ENCODE measurements around the gene BABAM2. TPM values are rescaled to one million over a fixed set of nuclear protein-coding genes. Genes with fewer than 3 reads are reported as not detected.

Gene BABAM2
- total RNA-seq, 4 donors from 2014 or later, result 33.2 to 70.3 (median 38.6) TPM

GRCh38 chr2:28209261-28209691 is 318.7 kb downstream of the BABAM2 start:
- no peaks in the 10 kb centered on the region for H3K27me3 ChIP-seq
- H3K4me1 ChIP-seq, result no peaks in the 10 kb centered on the region
- TF ChIP-seq POLR2A (IDR thresholded peaks at IDR 0.05), result no peak
- TF ChIP-seq, protein P1, sequence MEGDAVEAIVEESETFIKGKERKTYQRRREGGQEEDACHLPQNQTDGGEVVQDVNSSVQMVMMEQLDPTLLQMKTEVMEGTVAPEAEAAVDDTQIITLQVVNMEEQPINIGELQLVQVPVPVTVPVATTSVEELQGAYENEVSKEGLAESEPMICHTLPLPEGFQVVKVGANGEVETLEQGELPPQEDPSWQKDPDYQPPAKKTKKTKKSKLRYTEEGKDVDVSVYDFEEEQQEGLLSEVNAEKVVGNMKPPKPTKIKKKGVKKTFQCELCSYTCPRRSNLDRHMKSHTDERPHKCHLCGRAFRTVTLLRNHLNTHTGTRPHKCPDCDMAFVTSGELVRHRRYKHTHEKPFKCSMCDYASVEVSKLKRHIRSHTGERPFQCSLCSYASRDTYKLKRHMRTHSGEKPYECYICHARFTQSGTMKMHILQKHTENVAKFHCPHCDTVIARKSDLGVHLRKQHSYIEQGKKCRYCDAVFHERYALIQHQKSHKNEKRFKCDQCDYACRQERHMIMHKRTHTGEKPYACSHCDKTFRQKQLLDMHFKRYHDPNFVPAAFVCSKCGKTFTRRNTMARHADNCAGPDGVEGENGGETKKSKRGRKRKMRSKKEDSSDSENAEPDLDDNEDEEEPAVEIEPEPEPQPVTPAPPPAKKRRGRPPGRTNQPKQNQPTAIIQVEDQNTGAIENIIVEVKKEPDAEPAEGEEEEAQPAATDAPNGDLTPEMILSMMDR (IDR thresholded peaks at IDR 0.05), result no peak
- DNase-seq, result no peak
- no peak overlapping the region for H3K27ac ChIP-seq
- no peaks in the 10 kb centered on the region for H3K9me3 ChIP-seq
- intact Hi-C loops (cut with DNase I), result no loop called here
- no peaks in the 10 kb centered on the region for H3K36me3 ChIP-seq
- WGBS, 2 donors, result 85 to 95% methylated on average over 3 of the region's 3 CpGs
- no peak overlapping the region for H3K4me3 ChIP-seq (replicated peaks in 1 of 3)

DNA sequence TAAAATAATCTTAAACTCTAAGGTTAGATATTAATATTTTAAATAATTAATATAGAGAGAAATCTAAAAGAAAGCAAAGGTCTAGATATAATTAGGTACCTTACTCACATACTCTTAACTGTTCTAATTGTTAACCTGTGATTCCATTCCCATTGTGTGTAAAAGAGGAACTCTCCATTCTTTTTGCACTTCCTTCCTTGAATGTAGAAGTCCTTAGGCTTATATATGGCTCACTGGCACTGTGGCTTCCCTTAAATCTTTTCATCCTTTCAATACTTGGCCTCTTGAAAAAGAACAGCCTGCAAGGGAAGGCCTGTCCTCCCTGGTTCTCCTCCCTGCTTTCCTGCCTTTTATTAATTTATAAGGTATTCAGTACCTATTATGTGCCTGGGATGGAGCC is 319.3 kb downstream of the BABAM2 start:
- Histone ChIP-seq H3K36me3 (no peaks in the 10 kb centered on the region), H3K4me3 (replicated peaks in 1 of 3) (no peak overlapping the region), H3K27me3 (no peaks in the 10 kb centered on the region), H3K9me3 (no peaks in the 10 kb centered on the region), H3K27ac (no peak overlapping the region), H3K4me1 (no peaks in the 10 kb centered on the region)
- no peak for DNase-seq
- intact Hi-C loops (cut with DNase I), result no loop called here
- no peak for TF ChIP-seq POLR2A (IDR thresholded peaks at IDR 0.05)
- TF ChIP-seq, protein P1 (IDR thresholded peaks at IDR 0.05), result no peak

DNA sequence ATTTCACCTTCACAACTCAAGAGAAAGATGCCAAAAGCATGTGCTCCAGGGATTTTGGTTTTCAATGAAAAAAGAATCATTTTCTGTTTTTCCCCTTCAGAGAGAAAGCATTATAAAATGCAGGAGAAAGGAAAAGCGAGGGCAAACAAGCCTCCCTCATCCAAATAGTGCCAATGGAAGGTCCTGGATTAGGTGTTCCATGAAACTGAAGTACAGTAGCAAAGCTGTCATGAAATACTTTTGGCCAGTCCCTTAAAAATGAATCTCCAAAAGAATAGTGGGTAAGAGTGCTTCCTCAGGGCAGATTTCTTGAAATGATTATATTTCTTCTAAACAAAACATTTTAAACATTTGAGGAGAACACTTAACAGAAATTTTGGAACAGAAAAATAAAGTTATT is 320.0 kb downstream of the BABAM2 start:
- no peaks in the 10 kb centered on the region for H3K36me3 ChIP-seq
- H3K4me1 ChIP-seq, result no peaks in the 10 kb centered on the region
- no peak for DNase-seq
- H3K27me3 ChIP-seq, result no peaks in the 10 kb centered on the region
- TF ChIP-seq, protein P1 (IDR thresholded peaks at IDR 0.05), result no peak
- no peaks in the 10 kb centered on the region for H3K9me3 ChIP-seq
- WGBS, 2 donors, result 95% methylated on average over 1 of the region's 1 CpG
- H3K4me3 ChIP-seq (replicated peaks in 1 of 3), result no peak overlapping the region
- intact Hi-C loops (cut with DNase I), result no loop called here
- no peak overlapping the region for H3K27ac ChIP-seq

- Histone ChIP-seq H3K9me3 (no peaks in the 10 kb centered on the region), H3K4me3 (replicated peaks in 1 of 3) (no peak overlapping the region), H3K27ac (no peak overlapping the region), H3K27me3 (no peaks in the 10 kb centered on the region), H3K4me1 (no peaks in the 10 kb centered on the region), H3K36me3 (no peaks in the 10 kb centered on the region)
- intact Hi-C loops (cut with DNase I), result no loop called here
- DNase-seq, result no peak
- 86 to 89% methylated on average over 2 of the region's 2 CpGs for WGBS, 2 donors
- TF ChIP-seq POLR2A (IDR thresholded peaks at IDR 0.05), result no peak
- TF ChIP-seq, protein P1 (IDR thresholded peaks at IDR 0.05), result no peak
Observed at GRCh38 chr2:28216331-28216730, 325.8 kb downstream of the BABAM2 start.

DNA sequence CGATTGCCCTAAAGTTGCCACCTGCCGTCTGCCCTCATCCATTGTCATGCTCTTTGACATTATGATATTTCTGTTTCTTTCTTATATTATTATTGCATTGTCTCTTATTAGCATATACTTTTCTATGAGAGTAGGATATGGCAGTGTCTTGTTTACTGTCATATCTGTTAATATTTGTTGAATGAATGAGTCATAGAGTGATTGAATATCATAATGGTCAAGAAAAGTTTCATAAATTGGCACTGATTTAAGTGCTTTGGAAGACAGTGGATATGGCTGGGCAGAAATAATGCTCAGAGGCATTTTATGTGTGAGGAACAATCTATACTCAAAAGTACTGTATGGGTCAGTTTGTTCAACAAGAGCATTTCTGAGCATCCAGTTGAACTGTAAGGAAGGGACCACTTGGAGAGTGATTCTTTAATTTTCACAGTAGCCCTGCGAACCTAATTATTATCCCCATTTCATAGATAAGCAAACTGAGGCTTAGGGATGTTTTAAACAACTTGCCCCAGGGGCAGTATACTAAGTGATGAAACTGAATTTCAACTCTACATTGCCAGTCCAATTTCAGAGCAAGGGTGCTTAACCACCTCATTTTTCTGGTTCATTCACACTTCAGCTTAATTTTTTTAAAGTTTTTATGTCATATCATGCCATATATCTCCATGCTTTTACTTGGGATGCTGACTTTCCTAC is 326.7 kb downstream of the BABAM2 start:
- Histone ChIP-seq H3K27me3 (no peaks in the 10 kb centered on the region), H3K4me1 (no peaks in the 10 kb centered on the region), H3K4me3 (replicated peaks in 1 of 3) (no peak overlapping the region), H3K9me3 (no peaks in the 10 kb centered on the region), H3K36me3 (no peaks in the 10 kb centered on the region), H3K27ac (no peak overlapping the region)
- DNase-seq, result no peak
- WGBS, 2 donors, result 96% methylated on average over 3 of the region's 3 CpGs
- intact Hi-C loops (cut with DNase I), result no loop called here
- TF ChIP-seq, protein P1 (IDR thresholded peaks at IDR 0.05), result no peak
- TF ChIP-seq POLR2A (IDR thresholded peaks at IDR 0.05), result no peak

All from thyroid gland (tissue), 4 donors.